Measurements from ENCODE around the gene SGMS2.

The SGMS2 gene

DNA sequence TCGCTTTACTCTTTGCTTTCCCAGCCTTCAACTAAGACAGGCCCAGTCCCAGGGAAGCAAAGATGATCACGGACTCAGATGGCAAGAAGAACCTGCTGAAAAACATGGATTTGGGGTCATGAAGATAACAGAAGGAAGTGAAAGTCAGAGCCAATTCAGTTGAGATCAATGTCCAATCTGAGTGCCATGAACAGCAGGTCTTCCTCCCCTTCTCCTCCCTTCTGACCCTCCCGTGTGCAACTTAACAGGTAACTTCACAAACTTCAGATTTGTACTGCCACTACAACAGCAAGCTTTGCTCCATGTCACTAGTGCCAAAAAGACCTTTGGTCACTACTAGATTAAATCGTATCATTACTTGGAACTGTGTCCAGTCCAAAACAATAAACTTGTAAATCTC, 15.5 kb upstream of the SGMS2 start:
- Histone ChIP-seq H3K27me3 (ENCODE audit: insufficient read depth, low read length) (no peaks in the 10 kb centered on the region), H3K4me3 (ENCODE audit: low read length) (no peak overlapping the region), H2AFZ (ENCODE audit: low read depth, low read length) (no peak overlapping the region), H3K9me3 (ENCODE audit: low read length) (no peaks in the 10 kb centered on the region), H3K36me3 (ENCODE audit: insufficient read depth, low read length) (no peaks in the 10 kb centered on the region), H3K4me1 (ENCODE audit: insufficient read depth, low read length) (no peaks in the 10 kb centered on the region)

DNA sequence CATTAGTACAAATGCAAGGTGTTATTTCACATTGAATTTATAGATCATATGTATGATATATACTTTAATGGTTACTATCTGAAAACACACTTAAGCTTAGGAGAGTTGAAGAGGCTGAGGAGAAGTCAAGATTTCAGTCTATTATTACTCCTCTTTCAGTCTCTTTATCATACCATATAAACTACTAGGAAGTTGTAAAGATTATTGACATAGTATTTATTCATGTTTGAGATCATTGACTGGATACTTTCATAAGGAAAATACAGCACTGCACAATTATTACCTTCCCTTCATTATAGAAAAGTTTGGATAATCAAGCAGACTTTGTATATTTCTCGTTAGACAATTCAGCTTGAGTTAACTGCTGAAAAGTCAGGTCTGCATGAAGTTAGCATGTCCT, 10.0 kb upstream of the SGMS2 start:
- Histone ChIP-seq H3K9me3 (ENCODE audit: low read length) (no peaks in the 10 kb centered on the region), H3K27me3 (ENCODE audit: insufficient read depth, low read length) (no peaks in the 10 kb centered on the region), H2AFZ (ENCODE audit: low read depth, low read length) (no peak overlapping the region), H3K4me1 (ENCODE audit: insufficient read depth, low read length) (no peaks in the 10 kb centered on the region), H3K36me3 (ENCODE audit: insufficient read depth, low read length) (no peaks in the 10 kb centered on the region), H3K4me3 (ENCODE audit: low read length) (no peak overlapping the region)

DNA sequence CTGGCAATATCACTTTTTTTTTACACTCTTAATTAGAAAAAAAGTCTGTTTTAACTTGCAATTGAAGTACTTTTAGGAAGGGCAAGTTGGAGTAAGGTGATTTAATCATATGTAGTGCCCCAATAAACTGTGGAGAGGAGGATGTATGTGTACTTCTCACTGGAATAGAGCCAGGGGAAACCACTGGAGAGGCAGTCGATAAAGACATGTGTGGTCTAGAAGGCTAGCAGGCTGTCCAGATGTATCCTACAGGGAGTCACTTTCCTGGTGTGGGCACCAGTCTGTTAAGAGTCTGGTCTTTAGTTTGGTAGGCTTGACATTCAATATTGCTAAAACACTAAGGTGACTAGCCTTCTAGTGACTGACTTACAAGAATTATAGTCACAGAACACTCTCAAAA, 9.6 kb upstream of the SGMS2 start:
- no peak overlapping the region for H3K4me3 ChIP-seq (ENCODE audit: low read length)
- no peaks in the 10 kb centered on the region for H3K36me3 ChIP-seq (ENCODE audit: insufficient read depth, low read length)
- no peaks in the 10 kb centered on the region for H3K9me3 ChIP-seq (ENCODE audit: low read length)
- H3K4me1 ChIP-seq (ENCODE audit: insufficient read depth, low read length) = no peaks in the 10 kb centered on the region
- H3K27me3 ChIP-seq (ENCODE audit: insufficient read depth, low read length) = no peaks in the 10 kb centered on the region
- H2AFZ ChIP-seq (ENCODE audit: low read depth, low read length) = no peak overlapping the region

DNA sequence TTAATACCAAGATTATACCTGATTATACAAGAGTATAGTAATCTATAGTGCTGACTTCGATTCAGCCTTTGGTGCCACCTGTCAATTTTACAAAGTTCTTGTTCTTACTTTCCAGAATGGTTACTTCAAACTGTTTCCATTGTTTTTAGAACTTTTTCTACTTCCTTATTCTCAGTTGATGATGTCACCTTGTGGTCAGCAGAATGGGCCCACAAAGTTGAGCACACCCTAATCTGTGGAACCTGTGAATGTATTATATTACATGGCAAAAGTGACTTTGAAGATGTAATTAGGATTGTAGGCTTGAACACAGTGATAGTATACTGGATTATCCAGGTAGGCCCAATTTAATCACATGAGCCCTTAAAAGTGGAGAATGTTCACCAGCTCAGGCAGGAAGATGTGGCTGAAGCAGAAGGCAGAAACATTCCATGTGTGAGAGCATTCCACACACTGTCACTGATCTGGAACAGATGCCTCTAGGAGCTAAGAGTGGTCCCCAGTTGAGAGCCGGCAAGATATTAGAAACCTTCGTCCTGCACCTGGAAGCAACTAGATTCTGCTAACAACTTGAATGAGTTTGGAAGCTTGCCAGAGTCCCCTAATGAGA, 6.3 kb upstream of the SGMS2 start:
- no peaks in the 10 kb centered on the region for H3K9me3 ChIP-seq (ENCODE audit: low read length)
- no peak overlapping the region for H3K4me3 ChIP-seq (ENCODE audit: low read length)
- H3K4me1 ChIP-seq (ENCODE audit: insufficient read depth, low read length) = no peaks in the 10 kb centered on the region
- peaks cover 2% of the 10 kb centered on the region for H3K27me3 ChIP-seq (ENCODE audit: insufficient read depth, low read length)
- no peak overlapping the region for H2AFZ ChIP-seq (ENCODE audit: low read depth, low read length)
- no peaks in the 10 kb centered on the region for H3K36me3 ChIP-seq (ENCODE audit: insufficient read depth, low read length)

DNA sequence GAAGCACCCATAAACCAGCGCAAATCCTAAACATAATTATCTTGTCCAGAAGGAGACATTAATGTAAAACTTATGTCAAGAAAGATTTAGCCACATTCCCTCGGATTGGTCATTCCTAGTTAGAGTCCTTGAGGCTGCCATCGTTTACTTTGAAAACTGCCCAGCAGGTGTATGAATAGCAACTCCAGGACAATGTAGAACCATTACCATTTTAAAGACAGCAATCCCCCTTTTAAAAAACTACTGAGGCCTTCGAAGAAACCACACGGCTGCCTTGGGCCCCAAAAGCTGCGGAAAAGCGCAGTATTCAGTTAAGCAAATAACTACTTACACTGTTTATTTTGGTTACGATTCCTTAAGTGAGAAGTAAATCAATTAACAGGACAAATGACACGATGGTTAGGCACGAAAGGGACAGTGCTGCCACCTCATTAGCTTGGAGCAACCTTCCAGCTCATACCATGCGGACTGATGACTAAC, 822 bp upstream of the SGMS2 start:
- H3K36me3 ChIP-seq (ENCODE audit: insufficient read depth, low read length) = no peaks in the 10 kb centered on the region
- H2AFZ ChIP-seq (ENCODE audit: low read depth, low read length) = peak overlapping the region; percentile 68
- no peaks in the 10 kb centered on the region for H3K9me3 ChIP-seq (ENCODE audit: low read length)
- H3K4me1 ChIP-seq (ENCODE audit: insufficient read depth, low read length) = peaks cover 8% of the 10 kb centered on the region
- peak overlapping the region; percentile 51 for H3K4me3 ChIP-seq (ENCODE audit: low read length)
- peaks cover 21% of the 10 kb centered on the region for H3K27me3 ChIP-seq (ENCODE audit: insufficient read depth, low read length)

DNA sequence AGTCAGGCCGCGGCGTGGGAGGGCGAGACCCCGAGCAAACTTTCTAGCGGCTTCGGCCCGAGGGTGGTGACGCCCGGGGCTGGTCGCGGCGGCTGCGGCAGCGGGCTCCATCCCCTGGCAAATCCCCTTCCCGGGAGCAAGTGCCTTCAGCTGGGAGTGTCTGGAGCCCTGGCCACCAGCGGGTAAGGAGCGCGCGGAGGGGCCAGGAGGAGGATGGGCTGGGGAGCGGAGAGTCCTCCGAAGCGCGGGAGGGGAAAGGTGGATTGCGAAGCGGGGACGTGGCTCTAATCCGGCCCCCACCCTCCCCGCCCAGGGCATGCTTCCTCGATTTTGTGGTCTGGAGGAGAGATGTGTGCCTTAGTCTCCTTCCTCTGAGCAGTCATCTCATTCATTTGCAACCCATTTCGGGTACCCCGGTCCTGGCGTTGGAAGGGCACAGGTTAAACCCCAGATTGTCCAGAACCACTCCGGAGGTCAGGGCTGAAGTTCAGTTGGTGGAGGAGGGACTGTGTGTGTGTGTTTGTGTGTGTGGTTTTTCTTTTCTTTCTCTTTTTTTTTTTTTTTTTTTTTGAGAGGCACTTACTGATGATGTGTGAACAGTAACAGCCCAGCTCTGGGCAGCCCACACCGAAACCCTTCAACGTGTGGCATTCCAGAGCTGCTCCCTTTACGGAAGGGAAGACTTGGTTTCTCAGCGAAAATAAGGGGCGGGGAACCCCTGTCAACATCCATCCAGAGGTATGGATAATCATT, 516 bp downstream of the SGMS2 start:
- Histone ChIP-seq H3K4me3 (ENCODE audit: low read length) (peak overlapping the region; percentile 51), H2AFZ (ENCODE audit: low read depth, low read length) (peak overlapping the region; percentile 68), H3K9me3 (ENCODE audit: low read length) (no peaks in the 10 kb centered on the region), H3K27me3 (ENCODE audit: insufficient read depth, low read length) (peaks cover 21% of the 10 kb centered on the region), H3K36me3 (ENCODE audit: insufficient read depth, low read length) (no peaks in the 10 kb centered on the region), H3K4me1 (ENCODE audit: insufficient read depth, low read length) (peaks cover 8% of the 10 kb centered on the region)

DNA sequence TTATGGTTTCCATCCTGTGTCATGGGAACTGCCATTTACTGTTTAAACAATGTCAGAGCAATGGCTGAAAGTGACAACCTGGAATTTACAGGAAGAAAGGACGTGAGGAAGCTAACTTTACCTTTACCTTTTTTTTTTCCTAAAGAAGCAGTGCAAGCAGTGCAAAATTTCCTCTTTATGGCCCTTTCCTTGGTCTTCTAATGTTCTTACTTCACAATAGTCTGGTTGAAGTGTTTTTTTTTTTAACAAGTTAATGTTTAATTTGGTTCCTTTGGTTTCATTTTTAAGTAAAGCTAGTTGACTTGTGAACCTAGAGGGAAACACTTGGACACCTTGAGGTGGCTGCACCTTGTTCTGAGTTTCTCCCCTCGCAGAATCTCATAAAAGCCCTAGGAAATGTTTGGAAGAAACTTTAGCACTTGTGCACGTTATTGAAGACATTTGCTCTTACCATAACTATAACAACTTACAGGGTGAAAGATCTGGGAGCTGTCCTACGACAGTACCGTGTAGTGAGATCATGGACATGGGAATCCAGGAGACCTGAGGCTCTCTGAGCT, 1.8 kb downstream of the SGMS2 start:
- Histone ChIP-seq H3K27me3 (ENCODE audit: insufficient read depth, low read length) (peaks cover 21% of the 10 kb centered on the region), H3K36me3 (ENCODE audit: insufficient read depth, low read length) (no peaks in the 10 kb centered on the region), H3K9me3 (ENCODE audit: low read length) (no peaks in the 10 kb centered on the region), H3K4me3 (ENCODE audit: low read length) (no peak overlapping the region), H2AFZ (ENCODE audit: low read depth, low read length) (no peak overlapping the region), H3K4me1 (ENCODE audit: insufficient read depth, low read length) (peaks cover 8% of the 10 kb centered on the region)

DNA sequence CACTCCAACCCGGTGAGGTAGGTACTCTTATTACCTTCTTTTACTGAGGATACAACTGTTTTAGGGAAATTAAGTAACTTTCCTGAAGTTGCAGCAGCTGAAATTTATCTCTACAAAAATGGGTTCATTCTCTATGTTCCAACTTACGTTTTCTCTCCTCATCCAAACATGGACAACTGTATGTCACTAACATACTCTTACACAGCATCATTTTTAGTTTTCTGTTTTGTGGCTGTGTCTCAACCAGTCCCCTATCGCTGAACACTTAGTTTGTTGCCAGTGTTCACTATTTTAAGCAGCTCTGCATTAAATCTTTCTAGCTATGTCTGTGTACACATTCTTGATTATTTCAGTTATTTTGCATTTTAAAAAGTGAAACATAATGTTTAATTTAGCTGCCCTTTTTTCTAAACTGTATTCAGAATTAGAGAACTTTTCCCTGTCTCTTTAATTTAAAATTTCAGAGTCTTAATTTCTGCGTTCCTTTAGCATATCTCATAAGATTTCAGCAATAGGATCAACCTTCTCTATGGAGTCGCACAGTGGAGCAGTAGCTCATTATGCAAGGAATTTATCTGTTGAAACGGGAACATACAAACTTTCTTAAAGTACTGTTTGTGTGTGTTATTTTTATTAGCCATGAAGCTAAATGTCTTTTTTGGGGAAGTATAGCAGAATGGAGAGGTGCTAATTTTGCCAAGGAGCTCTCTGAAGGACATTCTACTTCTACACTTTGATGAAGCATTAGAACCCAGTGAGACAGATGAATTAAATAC, 3.8 kb downstream of the SGMS2 start:
- no peaks in the 10 kb centered on the region for H3K9me3 ChIP-seq (ENCODE audit: low read length)

DNA sequence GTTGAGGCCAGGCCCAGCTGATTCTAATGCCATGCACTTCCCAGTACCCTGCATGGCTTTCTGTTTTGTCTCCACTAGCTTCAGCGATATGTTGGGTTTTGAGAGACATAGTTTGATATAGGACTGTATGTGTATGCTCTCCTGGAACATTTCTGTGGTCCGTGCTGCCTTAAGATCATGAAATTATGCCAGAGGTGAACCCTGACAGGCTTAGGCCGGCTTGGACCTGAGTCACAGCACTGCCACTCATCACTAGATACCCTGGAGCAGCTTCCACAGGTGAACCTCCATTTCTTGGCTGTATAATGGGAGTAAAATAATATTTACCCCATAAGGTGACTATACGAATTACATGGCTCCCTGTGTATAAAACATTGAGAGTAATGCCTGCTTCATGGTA, 6.4 kb downstream of the SGMS2 start:
- H2AFZ ChIP-seq (ENCODE audit: low read depth, low read length) = no peak overlapping the region
- no peaks in the 10 kb centered on the region for H3K9me3 ChIP-seq (ENCODE audit: low read length)
- H3K4me3 ChIP-seq (ENCODE audit: low read length) = no peak overlapping the region
- H3K4me1 ChIP-seq (ENCODE audit: insufficient read depth, low read length) = no peaks in the 10 kb centered on the region
- H3K27me3 ChIP-seq (ENCODE audit: insufficient read depth, low read length) = peaks cover 4% of the 10 kb centered on the region
- H3K36me3 ChIP-seq (ENCODE audit: insufficient read depth, low read length) = no peaks in the 10 kb centered on the region

More for the DNA sequence above, 3.8 kb downstream of the SGMS2 start:
- Histone ChIP-seq H2AFZ (ENCODE audit: low read depth, low read length) (no peak overlapping the region), H3K4me3 (ENCODE audit: low read length) (no peak overlapping the region), H3K36me3 (ENCODE audit: insufficient read depth, low read length) (no peaks in the 10 kb centered on the region), H3K4me1 (ENCODE audit: insufficient read depth, low read length) (peaks cover 8% of the 10 kb centered on the region), H3K27me3 (ENCODE audit: insufficient read depth, low read length) (peaks cover 18% of the 10 kb centered on the region)

DNA sequence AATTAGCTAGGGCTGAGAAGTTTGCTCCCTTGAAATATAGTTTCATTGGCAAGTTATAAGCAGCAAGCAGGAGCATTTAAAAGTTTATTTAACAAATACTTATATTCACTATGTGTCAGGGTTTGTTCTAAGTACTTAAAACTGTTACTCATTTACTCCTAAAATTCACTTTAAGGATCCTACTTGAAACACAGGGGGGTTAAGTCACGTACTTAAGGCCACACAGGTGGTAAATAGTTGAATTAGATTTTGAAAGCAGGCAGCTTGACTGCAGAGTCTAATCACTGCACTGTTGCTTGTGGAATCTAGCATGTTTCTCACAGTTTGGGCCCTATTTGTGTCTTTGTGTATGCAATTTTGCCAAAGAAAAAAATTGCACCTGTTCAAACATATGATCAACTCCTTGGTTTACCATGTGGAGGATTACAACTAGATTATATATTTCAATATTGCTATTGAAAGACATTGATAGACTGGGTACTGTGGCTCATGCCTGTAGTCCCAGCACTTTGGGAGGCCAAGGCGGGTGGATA, 7.6 kb downstream of the SGMS2 start:
- no peaks in the 10 kb centered on the region for H3K4me1 ChIP-seq (ENCODE audit: insufficient read depth, low read length)
- no peak overlapping the region for H3K4me3 ChIP-seq (ENCODE audit: low read length)
- H3K36me3 ChIP-seq (ENCODE audit: insufficient read depth, low read length) = no peaks in the 10 kb centered on the region
- H3K9me3 ChIP-seq (ENCODE audit: low read length) = no peaks in the 10 kb centered on the region
- H2AFZ ChIP-seq (ENCODE audit: low read depth, low read length) = no peak overlapping the region
- no peaks in the 10 kb centered on the region for H3K27me3 ChIP-seq (ENCODE audit: insufficient read depth, low read length)

DNA sequence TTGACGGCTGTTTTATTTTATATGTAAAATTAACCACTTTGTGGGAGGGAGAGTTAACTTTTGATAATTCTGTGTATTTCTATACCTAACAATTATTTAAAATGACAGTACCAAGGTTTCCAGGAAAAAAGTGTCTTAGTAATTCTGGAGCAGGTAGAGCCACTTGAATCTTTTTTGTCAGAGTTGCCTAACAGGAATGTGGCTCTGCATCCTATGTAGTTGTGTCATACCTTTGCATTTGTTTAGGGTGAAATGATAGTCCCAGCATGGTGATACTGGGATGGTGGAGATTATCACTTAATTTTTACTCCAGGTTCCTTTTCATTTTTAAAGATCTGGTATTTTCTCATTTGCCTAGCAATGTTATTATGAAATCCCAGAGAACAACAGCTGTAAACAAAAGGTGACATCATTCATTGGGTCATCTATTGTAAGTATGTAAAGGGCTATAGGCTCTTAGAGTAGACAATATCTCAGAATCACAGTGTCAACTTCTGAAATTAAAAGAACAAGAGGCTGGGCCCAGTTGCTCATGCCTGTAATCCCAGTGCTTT, 9.6 kb downstream of the SGMS2 start:
- no peaks in the 10 kb centered on the region for H3K9me3 ChIP-seq (ENCODE audit: low read length)
- no peaks in the 10 kb centered on the region for H3K27me3 ChIP-seq (ENCODE audit: insufficient read depth, low read length)
- no peak overlapping the region for H3K4me3 ChIP-seq (ENCODE audit: low read length)

DNA sequence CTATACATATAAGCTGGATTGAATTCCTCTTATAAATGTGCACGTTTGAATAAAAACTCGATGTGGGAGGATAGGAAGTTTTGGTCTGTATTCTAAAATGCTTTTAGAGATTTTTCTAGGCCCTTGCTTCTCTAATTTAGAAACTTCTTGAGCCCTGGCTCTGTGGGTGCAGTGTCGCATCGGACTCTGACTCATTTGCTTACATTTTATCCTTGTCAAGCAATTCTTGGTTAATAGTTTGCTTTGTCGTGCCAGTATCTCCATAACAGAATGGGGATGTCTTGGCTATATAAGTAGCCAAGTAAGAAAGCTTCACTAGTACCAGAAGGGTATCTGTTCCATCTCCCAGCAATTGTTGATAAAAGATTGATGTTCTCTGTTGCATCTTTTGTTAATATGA, 10.7 kb downstream of the SGMS2 start:
- no peak overlapping the region for H2AFZ ChIP-seq (ENCODE audit: low read depth, low read length)
- H3K4me1 ChIP-seq (ENCODE audit: insufficient read depth, low read length) = no peaks in the 10 kb centered on the region
- H3K36me3 ChIP-seq (ENCODE audit: insufficient read depth, low read length) = no peaks in the 10 kb centered on the region
- H3K9me3 ChIP-seq (ENCODE audit: low read length) = no peaks in the 10 kb centered on the region
- no peak overlapping the region for H3K4me3 ChIP-seq (ENCODE audit: low read length)
- no peaks in the 10 kb centered on the region for H3K27me3 ChIP-seq (ENCODE audit: insufficient read depth, low read length)

More for the DNA sequence above, 9.6 kb downstream of the SGMS2 start:
- Histone ChIP-seq H2AFZ (ENCODE audit: low read depth, low read length) (no peak overlapping the region), H3K4me1 (ENCODE audit: insufficient read depth, low read length) (no peaks in the 10 kb centered on the region), H3K36me3 (ENCODE audit: insufficient read depth, low read length) (no peaks in the 10 kb centered on the region)

All from neuron (in vitro differentiated cells).